ENCODE measurements around the gene SLC25A48.

The SLC25A48 gene

GRCh38 chr5:135830876-135831275 lies 3.6 kb upstream of the SLC25A48 start:
- TF ChIP-seq CTCF (IDR thresholded peaks at IDR 0.05): no peak

GRCh38 chr5:135831439-135831838 lies 3.0 kb upstream of the SLC25A48 start:
- no peak for TF ChIP-seq CTCF (IDR thresholded peaks at IDR 0.05)

DNA sequence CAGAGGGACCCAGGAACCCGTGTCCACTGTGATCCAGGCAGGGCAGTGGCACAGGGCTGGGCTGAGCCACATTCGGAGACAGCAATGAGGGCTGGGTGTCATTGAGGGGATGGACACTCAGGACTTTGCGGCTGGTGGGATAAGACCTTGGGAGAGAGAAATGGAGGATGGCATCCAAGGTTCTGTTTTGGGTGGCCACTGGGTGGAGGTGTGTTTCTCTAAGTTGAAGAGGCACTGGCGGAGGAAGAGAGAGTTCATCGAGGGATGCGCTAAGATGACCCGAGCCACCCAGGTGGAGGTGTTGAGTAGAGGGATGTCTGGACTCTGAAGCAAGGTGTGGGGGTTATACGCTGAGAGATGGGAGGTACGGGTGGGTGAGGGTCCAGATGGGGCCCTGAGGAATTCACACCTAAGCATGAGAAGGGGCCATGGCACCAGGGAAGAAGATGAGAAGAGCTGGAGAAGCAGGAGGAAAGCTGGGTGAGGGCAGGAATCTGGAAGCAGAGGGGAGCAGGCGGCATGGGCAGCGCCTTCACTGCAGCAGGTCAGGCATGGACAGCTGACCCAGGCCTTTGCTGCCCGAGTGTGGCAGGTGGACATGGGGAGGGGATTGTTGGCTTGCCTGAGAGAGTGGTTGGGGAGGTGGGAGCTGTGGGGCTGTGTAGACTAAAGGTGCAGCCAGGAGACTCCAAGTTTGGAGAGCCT lies 2.5 kb upstream of the SLC25A48 start:
- TF ChIP-seq CTCF (IDR thresholded peaks at IDR 0.05): no peak

DNA sequence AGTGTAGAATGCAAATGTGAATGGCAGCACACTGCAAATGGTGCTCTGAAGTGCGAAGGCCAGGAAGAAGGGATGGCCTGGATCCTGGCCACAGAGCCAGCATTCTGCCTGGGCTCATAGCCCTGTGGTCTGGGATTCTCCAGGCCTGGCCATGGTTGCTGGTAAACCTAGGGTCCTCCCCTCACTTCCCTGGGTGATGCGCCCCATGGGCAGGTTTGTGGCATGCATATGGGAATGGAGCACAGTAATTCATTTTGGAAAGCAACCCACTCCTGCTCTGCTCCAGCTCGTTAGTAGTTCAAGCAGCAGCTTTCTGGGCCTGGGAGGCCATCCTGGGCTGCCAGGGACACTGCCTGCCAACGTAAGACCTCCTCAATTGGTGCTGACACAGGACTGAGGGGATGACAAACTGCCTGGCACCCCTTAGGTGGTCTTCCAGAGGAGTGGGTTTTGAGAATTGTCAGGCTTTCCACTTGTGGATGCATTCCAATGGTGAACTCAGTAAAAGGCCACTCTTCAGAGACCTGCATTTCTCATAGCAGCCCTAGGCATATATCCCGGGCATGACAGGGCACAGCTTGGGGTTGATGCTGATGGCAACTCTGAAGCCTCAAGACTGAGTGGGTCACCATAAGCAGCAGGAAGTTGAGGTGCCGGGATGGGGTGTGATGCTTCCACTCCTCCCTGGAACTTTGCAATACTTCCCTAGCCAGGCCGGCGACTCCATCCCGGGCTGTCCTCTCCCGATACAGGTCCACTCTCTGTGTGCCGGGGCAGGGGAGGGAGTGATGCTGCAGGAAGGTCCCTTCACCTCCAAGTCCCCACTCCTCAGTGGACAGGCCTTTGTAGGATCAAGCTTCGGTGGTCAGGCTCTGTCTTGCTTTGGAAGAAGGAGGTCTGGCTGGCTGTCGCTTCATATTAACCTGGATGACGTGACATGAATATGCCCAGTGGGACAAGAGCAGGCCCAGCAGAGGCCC lies 1.2 kb upstream of the SLC25A48 start:
- TF ChIP-seq CTCF (IDR thresholded peaks at IDR 0.05): no peak

GRCh38 chr5:135833961-135834638 lies 363 bp upstream of the SLC25A48 start:
- no peak for TF ChIP-seq CTCF (IDR thresholded peaks at IDR 0.05)

GRCh38 chr5:135835766-135836165 lies 1.3 kb downstream of the SLC25A48 start:
- TF ChIP-seq CTCF (IDR thresholded peaks at IDR 0.05): no peak

DNA sequence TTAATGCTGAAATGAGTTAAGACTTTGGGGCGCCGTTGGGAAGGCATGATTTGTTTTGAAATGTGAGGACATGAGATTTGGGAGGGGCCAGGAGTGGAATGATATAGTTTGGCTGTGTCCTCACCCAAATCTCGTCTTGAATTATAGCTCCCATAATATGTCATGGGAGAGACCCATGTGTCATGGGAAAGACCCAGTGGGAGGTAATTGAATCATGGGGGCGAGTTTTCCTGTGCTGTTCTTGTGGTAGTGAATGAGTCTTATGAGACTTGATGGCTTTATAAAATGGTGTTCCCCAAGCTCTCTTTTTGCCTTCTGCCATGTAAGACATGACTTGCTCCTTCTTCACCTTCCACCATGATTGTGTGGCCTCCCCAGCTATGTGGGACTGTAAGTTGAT lies 5.1 kb downstream of the SLC25A48 start:
- TF ChIP-seq CTCF (IDR thresholded peaks at IDR 0.05): no peak

Measured in LNCAP (cell line).